Erythroblast (primary cell): ENCODE data around the gene CCSER1.

ENCODE experiments used
- GATA1 ChIP-seq: IDR thresholded peaks from 2 replicates; pipeline ENCODE4 v1.6.1; 2011; ENCODE audit warnings: low read depth, mild to moderate bottlenecking, control low read depth, low read length, moderate library complexity
- POLR2A ChIP-seq: IDR thresholded peaks from 2 replicates; pipeline ENCODE4 v1.6.1; 2011; ENCODE audit warnings: mild to moderate bottlenecking, low read length

GRCh38 chr4:91322961-91323360 is 1195.8 kb downstream of the CCSER1 start:
- TF ChIP-seq POLR2A = no peak
- TF ChIP-seq GATA1 = no peak
